NCI-H2227 treated with DMSO at 0.1 percent for 48 hours (cell line): ENCODE measurements around the gene ATP2B2.

Source experiments
- DNase-seq: peaks from one replicate; lab custom pipeline; 2025; lab: John Stamatoyannopoulos, UW

ATP2B2 gene

GRCh38 chr3:10469441-10470119, 35.8 kb downstream of the ATP2B2 start:
- DNase-seq: no peak

GRCh38 chr3:10468613-10469354, 36.6 kb downstream of the ATP2B2 start:
- DNase-seq: no peak

- no peak for DNase-seq
Measured at GRCh38 chr3:10467904-10468612, 37.3 kb downstream of the ATP2B2 start.

- DNase-seq: no peak
Measured at GRCh38 chr3:10467204-10467603, 38.2 kb downstream of the ATP2B2 start.

- DNase-seq: no peak
Measured at GRCh38 chr3:10466186-10466585, 39.2 kb downstream of the ATP2B2 start.

GRCh38 chr3:10465161-10465560, 40.2 kb downstream of the ATP2B2 start:
- DNase-seq: no peak

- DNase-seq: no peak
Measured at GRCh38 chr3:10463533-10464434, 41.6 kb downstream of the ATP2B2 start.

GRCh38 chr3:10462641-10463532, 42.5 kb downstream of the ATP2B2 start:
- no peak for DNase-seq

GRCh38 chr3:10460951-10461545, 44.3 kb downstream of the ATP2B2 start:
- no peak for DNase-seq

- DNase-seq: no peak
Measured at GRCh38 chr3:10459954-10460754, 45.2 kb downstream of the ATP2B2 start.

GRCh38 chr3:10457560-10457959, 47.8 kb downstream of the ATP2B2 start:
- no peak for DNase-seq

GRCh38 chr3:10456981-10457380, 48.4 kb downstream of the ATP2B2 start:
- no peak for DNase-seq

GRCh38 chr3:10455545-10455914, 49.9 kb downstream of the ATP2B2 start:
- DNase-seq: no peak

GRCh38 chr3:10454907-10455544, 50.4 kb downstream of the ATP2B2 start:
- no peak for DNase-seq

- DNase-seq: no peak
Measured at GRCh38 chr3:10453431-10454163, 51.8 kb downstream of the ATP2B2 start.

GRCh38 chr3:10450494-10451440, 54.6 kb downstream of the ATP2B2 start:
- no peak for DNase-seq

- no peak for DNase-seq
Measured at GRCh38 chr3:10449436-10449835, 56.0 kb downstream of the ATP2B2 start.
